Measurements from ENCODE around the gene NSUN3. TPM values are rescaled to one million over a fixed set of nuclear protein-coding genes. Genes with fewer than 3 reads are reported as not detected.
"Not testable (repeated sequence)": the region's sequence is repeated elsewhere in the genome, so short reads cannot be mapped to it uniquely, and the experiment has no call there.

Gene NSUN3
- total and polyA plus RNA-seq, 4 donors: 3.9 to 20.0 (median 13.9) TPM

DNA sequence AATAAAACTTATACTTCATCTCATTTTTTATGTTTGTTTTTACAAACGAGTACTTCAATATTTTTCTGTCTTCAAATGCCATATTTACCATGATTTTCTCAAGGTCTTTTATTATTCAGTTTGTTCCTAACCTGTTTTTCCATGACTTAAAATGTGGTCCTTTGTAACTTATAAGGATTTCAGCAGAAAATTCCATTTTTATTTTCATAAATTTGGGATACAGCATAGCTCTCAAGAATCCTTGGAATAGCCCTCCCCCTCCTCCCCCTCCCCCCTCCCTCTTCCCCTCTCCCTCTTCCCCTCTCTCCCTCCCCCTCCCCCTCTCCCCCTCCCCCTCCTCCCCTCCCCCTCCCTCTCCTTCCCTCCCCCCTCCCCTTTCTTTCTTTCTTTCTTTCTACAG is 19.6 kb upstream of the NSUN3 start:
- Histone ChIP-seq H3K27me3 (ENCODE audit: control insufficient read depth in 1 of 2, insufficient read depth in 2 of 2, low read length in 1 of 2) (no peaks in the 10 kb centered on the region), H3K27ac (ENCODE audit: low read depth in 1 of 2, low read length in 2 of 2) (no peak overlapping the region), H3K9me3 (ENCODE audit: control insufficient read depth, low read length) (no peaks in the 10 kb centered on the region), H3K36me3 (ENCODE audit: control insufficient read depth in 1 of 2, insufficient read depth in 2 of 2, low read length in 1 of 2) (no peaks in the 10 kb centered on the region), H3K4me1 (ENCODE audit: control insufficient read depth in 1 of 2, insufficient read depth in 2 of 2, low read length in 2 of 2) (no peaks in the 10 kb centered on the region), H3K4me3 (ENCODE audit: low read length in 2 of 2) (no peak overlapping the region)
- 86% methylated on average over 1 of the region's 1 CpG for WGBS, 2 donors
- DNase-seq: no peak
- intact Hi-C loops (cut with DNase I): no loop called here
- ATAC-seq (ENCODE audit: low FRiP score): no peak

DNA sequence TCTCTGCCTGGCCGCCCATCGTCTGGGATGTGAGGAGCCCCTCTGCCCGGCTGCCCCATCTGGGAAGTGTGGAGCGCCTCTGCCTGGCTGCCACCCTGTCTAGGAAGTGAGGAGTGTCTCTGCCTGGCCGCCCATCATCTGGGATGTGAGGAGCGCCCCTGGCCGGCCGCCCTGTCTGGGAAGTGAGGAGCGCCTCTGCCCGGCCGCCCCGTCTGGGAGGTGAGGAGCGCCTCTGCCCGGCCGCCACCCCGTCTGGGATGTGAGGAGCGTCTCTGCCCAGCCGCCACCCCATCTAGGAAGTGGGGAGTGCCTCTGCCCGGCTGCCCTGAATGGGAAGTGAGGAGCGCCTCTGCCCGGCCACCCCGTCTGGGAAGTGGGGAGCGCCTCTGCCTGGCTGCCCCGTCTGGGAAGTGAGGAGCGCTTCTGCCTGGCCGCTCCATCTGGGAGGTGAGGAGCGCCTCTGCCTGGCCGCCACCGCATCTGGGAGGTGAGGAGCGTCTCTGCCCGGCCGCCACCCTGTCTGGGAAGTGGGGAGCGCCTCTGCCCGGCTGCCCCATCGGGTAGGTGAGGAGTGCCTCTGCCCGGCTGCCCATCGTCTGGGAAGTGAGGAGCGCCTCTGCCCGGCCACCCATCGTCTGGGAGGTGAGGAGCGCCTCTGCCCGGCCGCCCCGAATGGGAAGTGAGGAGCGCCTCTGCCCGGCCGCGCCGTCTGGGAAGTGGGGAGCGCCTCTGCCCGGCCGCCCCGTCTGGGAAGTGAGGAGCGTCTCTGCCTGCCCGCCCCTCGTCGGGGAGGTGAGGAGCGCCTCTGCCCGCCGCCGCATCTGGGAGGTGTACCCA is 18.5 kb upstream of the NSUN3 start:
- ATAC-seq (ENCODE audit: low FRiP score); H3K9me3 ChIP-seq (ENCODE audit: control insufficient read depth, low read length); H3K27me3 ChIP-seq (ENCODE audit: control insufficient read depth in 1 of 2, insufficient read depth in 2 of 2, low read length in 1 of 2); H3K4me3 ChIP-seq (ENCODE audit: low read length in 2 of 2); H3K36me3 ChIP-seq (ENCODE audit: control insufficient read depth in 1 of 2, insufficient read depth in 2 of 2, low read length in 1 of 2); H3K27ac ChIP-seq (ENCODE audit: low read depth in 1 of 2, low read length in 2 of 2); intact Hi-C loops (cut with DNase I); H3K4me1 ChIP-seq (ENCODE audit: control insufficient read depth in 1 of 2, insufficient read depth in 2 of 2, low read length in 2 of 2): not testable (repeated sequence)
- peak in 1 of 2 donors; percentile 39 for DNase-seq
- 98% methylated on average over 59 to 61 of the region's 61 CpGs for WGBS, 2 donors

DNA sequence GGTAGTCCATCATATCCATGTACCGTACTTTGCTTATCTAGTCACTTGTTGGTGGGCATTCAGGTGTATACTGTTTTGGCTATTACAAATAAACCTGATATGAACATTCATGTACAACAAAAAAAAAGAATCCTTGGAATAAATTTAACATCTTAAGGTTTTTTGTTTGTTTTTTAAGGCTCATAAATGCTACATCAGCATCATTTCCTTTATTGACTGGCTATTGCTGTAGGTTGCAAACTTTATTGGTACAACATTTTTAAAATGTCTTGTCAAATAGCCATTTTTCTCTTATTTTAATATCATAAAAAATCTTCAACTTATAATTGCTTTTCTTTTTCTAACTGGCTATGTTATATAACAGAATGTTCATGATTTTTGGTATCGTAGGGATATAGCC is 16.3 kb upstream of the NSUN3 start:
- H3K27ac ChIP-seq (ENCODE audit: low read depth in 1 of 2, low read length in 2 of 2): no peak overlapping the region
- DNase-seq: no peak
- H3K4me1 ChIP-seq (ENCODE audit: control insufficient read depth in 1 of 2, insufficient read depth in 2 of 2, low read length in 2 of 2): no peaks in the 10 kb centered on the region
- no peaks in the 10 kb centered on the region for H3K36me3 ChIP-seq (ENCODE audit: control insufficient read depth in 1 of 2, insufficient read depth in 2 of 2, low read length in 1 of 2)
- no peak for ATAC-seq (ENCODE audit: low FRiP score)
- no peaks in the 10 kb centered on the region for H3K9me3 ChIP-seq (ENCODE audit: control insufficient read depth, low read length)
- intact Hi-C loops (cut with DNase I): no loop called here
- 96 to 100% methylated on average over 2 of the region's 2 CpGs for WGBS, 2 donors
- H3K4me3 ChIP-seq (ENCODE audit: low read length in 2 of 2): no peak overlapping the region
- H3K27me3 ChIP-seq (ENCODE audit: control insufficient read depth in 1 of 2, insufficient read depth in 2 of 2, low read length in 1 of 2): no peaks in the 10 kb centered on the region

DNA sequence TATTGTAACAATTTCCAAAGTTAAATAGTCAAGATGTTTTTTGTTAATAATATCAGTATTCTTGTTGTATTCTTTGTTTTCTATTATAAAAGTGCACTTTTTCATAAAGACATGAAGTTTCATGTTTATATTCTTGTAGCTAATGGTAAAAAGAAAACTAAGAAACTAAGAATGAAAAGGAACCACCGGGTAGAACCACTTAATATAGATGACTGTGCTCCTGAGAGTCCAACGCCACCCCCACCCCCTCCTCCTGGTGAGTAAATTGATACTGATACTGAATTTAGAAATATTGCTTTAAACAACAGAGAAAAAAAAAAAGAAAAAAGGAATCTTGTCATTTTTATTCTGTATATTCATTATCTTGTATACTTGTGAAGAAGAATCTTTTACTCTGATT is 13.6 kb upstream of the NSUN3 start:
- intact Hi-C loops (cut with DNase I): no loop called here
- no peaks in the 10 kb centered on the region for H3K36me3 ChIP-seq (ENCODE audit: control insufficient read depth in 1 of 2, insufficient read depth in 2 of 2, low read length in 1 of 2)
- no peak overlapping the region for H3K27ac ChIP-seq (ENCODE audit: low read depth in 1 of 2, low read length in 2 of 2)
- no peaks in the 10 kb centered on the region for H3K4me1 ChIP-seq (ENCODE audit: control insufficient read depth in 1 of 2, insufficient read depth in 2 of 2, low read length in 2 of 2)
- H3K4me3 ChIP-seq (ENCODE audit: low read length in 2 of 2): no peak overlapping the region
- H3K9me3 ChIP-seq (ENCODE audit: control insufficient read depth, low read length): no peaks in the 10 kb centered on the region
- DNase-seq: no peak
- ATAC-seq (ENCODE audit: low FRiP score): no peak
- 85 to 91% methylated on average over 2 of the region's 2 CpGs for whole genome bisulfite sequencing, 2 donors
- H3K27me3 ChIP-seq (ENCODE audit: control insufficient read depth in 1 of 2, insufficient read depth in 2 of 2, low read length in 1 of 2): no peaks in the 10 kb centered on the region

DNA sequence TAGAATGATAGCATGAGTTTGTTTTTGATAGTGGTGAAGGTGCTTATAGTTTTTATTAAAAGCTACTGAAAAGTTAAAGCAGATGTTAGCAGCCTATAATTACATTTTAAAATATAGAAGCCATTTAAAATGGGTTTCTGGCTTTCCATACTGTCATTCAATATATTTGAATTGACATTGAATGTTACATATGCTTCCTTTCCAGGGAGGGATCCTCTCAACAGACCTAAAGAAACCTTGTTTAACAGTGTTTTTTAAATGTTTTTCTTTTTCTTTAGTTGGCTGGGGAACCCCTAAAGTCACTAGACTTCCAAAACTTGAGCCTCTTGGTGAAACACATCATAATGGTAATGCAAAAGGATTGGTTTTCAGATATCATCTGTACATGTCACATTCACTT is 12.3 kb upstream of the NSUN3 start:
- no peak for ATAC-seq (ENCODE audit: low FRiP score)
- Histone ChIP-seq H3K4me3 (ENCODE audit: low read length in 2 of 2) (no peak overlapping the region), H3K27me3 (ENCODE audit: control insufficient read depth in 1 of 2, insufficient read depth in 2 of 2, low read length in 1 of 2) (no peaks in the 10 kb centered on the region), H3K36me3 (ENCODE audit: control insufficient read depth in 1 of 2, insufficient read depth in 2 of 2, low read length in 1 of 2) (no peaks in the 10 kb centered on the region), H3K27ac (ENCODE audit: low read depth in 1 of 2, low read length in 2 of 2) (no peak overlapping the region), H3K9me3 (ENCODE audit: control insufficient read depth, low read length) (no peaks in the 10 kb centered on the region), H3K4me1 (ENCODE audit: control insufficient read depth in 1 of 2, insufficient read depth in 2 of 2, low read length in 2 of 2) (no peaks in the 10 kb centered on the region)
- DNase-seq: no peak
- intact Hi-C loops (cut with DNase I): no loop called here

DNA sequence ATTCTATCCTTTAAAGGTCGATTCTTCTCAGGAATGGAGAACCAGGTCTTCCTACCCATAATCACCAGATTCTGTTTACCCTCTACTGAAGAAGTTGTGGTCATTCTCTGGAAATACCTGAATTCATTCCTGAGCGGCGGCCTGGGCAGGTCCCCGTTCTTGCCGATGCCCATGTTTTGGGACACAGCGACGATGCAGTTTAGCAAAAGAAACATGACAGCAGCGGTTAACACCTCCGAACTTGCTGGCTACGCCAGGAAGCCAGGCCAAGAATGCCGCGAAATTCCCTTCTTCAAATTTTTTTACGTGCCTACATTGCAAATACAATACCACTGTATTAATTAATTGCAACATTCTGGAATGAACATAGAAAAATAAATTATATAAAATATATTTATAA is 1.6 kb upstream of the NSUN3 start:
- intact Hi-C loops (cut with DNase I): loop anchor here in 1 of 2 donors (5.0 to 10.0 kb wide), 2 partner anchors 79 to 146 kb away; partner anchors contain the start of gene ARL13B
- H3K9me3 ChIP-seq (ENCODE audit: control insufficient read depth, low read length): no peaks in the 10 kb centered on the region
- no peak overlapping the region for H3K27ac ChIP-seq (ENCODE audit: low read depth in 1 of 2, low read length in 2 of 2)

DNA sequence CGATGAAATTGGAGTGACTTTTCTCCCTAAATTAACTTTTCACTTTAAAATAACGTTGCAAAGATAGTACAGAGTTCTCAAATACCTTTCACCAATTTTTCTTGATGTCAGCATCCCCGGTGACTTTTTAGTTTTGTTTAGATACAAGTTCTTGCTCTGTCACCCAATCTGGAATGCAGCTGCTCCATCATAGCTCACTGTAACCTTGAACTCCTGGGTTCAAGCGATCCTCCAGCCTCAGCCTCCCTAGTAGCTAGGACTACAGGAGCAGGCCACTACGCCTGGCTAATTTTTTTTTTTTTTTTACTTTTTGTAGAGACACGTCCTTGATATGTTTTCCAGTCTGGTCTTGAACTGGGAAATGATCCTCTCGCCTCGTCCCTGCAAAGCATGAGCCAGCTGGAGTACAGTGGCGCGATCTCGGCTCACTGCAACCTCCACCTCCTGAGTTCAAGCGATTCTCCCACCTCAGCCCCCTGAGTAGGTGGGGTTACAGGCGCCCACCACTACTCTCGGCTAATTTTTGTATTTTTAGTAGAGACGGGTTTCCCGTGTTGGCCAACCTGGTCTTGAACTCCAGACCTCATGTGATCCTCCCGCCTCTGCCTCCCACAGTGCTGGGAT is 747 bp downstream of the NSUN3 start:
- H3K4me3 ChIP-seq (ENCODE audit: low read length in 2 of 2): peak overlapping the region; percentile 60 to 92
- no peak for ATAC-seq (ENCODE audit: low FRiP score)
- peak overlapping the region in 1 of 2 donors; percentile 32 for H3K27ac ChIP-seq (ENCODE audit: low read depth in 1 of 2, low read length in 2 of 2)
- peaks cover 0 to 2% of the 10 kb centered on the region in 2 donors for H3K36me3 ChIP-seq (ENCODE audit: control insufficient read depth in 1 of 2, insufficient read depth in 2 of 2, low read length in 1 of 2)
- DNase-seq: no peak
- no peaks in the 10 kb centered on the region for H3K9me3 ChIP-seq (ENCODE audit: control insufficient read depth, low read length)
- intact Hi-C loops (cut with DNase I): loop anchor here in 1 of 2 donors (5.0 to 10.0 kb wide), 2 partner anchors 81 to 149 kb away; partner anchors contain the start of gene ARL13B
- peaks cover 0 to 3% of the 10 kb centered on the region in 2 donors for H3K4me1 ChIP-seq (ENCODE audit: control insufficient read depth in 1 of 2, insufficient read depth in 2 of 2, low read length in 2 of 2)
- WGBS, 2 donors: 49 to 53% methylated on average over 17 of the region's 17 CpGs
- H3K27me3 ChIP-seq (ENCODE audit: control insufficient read depth in 1 of 2, insufficient read depth in 2 of 2, low read length in 1 of 2): no peaks in the 10 kb centered on the region

More for the DNA sequence above, 1.6 kb upstream of the NSUN3 start:
- WGBS, 2 donors: 97% methylated on average over 13 of the region's 13 CpGs
- H3K36me3 ChIP-seq (ENCODE audit: control insufficient read depth in 1 of 2, insufficient read depth in 2 of 2, low read length in 1 of 2): no peaks in the 10 kb centered on the region
- ATAC-seq (ENCODE audit: low FRiP score): no peak
- H3K4me1 ChIP-seq (ENCODE audit: control insufficient read depth in 1 of 2, insufficient read depth in 2 of 2, low read length in 2 of 2): peaks cover 0 to 3% of the 10 kb centered on the region in 2 donors
- no peaks in the 10 kb centered on the region for H3K27me3 ChIP-seq (ENCODE audit: control insufficient read depth in 1 of 2, insufficient read depth in 2 of 2, low read length in 1 of 2)
- H3K4me3 ChIP-seq (ENCODE audit: low read length in 2 of 2): no peak overlapping the region
- no peak for DNase-seq

DNA sequence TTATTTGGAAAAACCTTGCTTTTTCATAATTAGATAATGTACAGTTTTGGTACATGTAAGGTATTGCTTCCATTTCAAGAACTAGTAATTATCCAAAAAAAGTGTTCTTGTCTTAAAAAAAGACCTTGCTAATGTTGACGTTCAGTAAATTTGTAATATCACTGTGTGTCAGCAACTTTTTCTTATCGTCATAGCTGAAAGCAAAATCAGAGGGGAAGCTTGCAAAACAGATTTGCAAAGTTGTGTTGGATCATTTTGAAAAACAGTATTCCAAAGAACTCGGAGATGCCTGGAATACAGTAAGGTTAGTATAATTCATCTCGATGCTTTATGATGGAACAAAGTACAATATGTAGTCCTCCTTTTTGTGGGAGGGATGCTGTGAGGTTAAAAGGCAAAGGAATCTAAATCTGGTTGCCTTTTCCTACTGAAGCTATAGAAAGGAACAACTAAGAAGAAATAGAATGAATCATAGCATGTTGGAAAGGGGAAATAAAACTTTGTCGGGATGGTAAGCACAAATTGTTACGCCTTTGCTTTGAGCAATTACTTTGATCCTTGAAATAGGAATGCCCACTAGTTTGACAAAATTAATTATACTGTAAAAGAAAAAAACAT is 1.5 kb downstream of the NSUN3 start:
- Histone ChIP-seq H3K4me3 (ENCODE audit: low read length in 2 of 2) (no peak overlapping the region), H3K27ac (ENCODE audit: low read depth in 1 of 2, low read length in 2 of 2) (no peak overlapping the region), H3K9me3 (ENCODE audit: control insufficient read depth, low read length) (no peaks in the 10 kb centered on the region), H3K4me1 (ENCODE audit: control insufficient read depth in 1 of 2, insufficient read depth in 2 of 2, low read length in 2 of 2) (peaks cover 0 to 3% of the 10 kb centered on the region in 2 donors), H3K36me3 (ENCODE audit: control insufficient read depth in 1 of 2, insufficient read depth in 2 of 2, low read length in 1 of 2) (peaks cover 0 to 2% of the 10 kb centered on the region in 2 donors), H3K27me3 (ENCODE audit: control insufficient read depth in 1 of 2, insufficient read depth in 2 of 2, low read length in 1 of 2) (no peaks in the 10 kb centered on the region)
- ATAC-seq (ENCODE audit: low FRiP score) (no peak), DNase-seq (no peak)
- intact Hi-C loops (cut with DNase I): loop anchor here in 1 of 2 donors (5.0 to 10.0 kb wide), 2 partner anchors 82 to 150 kb away; partner anchors contain the start of gene ARL13B
- 64% methylated on average over 6 of the region's 6 CpGs for WGBS, 2 donors
